HepG2 (cell line): ENCODE data around the gene SDC1. TPM values are rescaled to one million over a fixed set of nuclear protein-coding genes. Genes with fewer than 3 reads are reported as not detected.

Source experiments
- ARID2 ChIP-seq: sonication (generic); formaldehyde crosslinking; IDR thresholded peaks from 2 replicates; pipeline ENCODE4 v1.8.1; 2022; ENCODE audit warnings: mild to moderate bottlenecking, missing genetic modification reagents, borderline replicate concordance
- FOXA3 ChIP-seq: IDR thresholded peaks from 2 replicates; pipeline ENCODE4 v1.6.1; 2016; ENCODE audit warnings: missing genetic modification reagents, missing compliant biosample characterization
- THAP11 ChIP-seq: IDR thresholded peaks from 2 replicates; pipeline ENCODE4 v1.6.1; 2016; ENCODE audit warnings: missing biosample characterization, missing genetic modification reagents
- ZNF713 ChIP-seq: sonication (generic); formaldehyde crosslinking; IDR thresholded peaks from 2 replicates; pipeline ENCODE4 v1.4.0; 2020; ENCODE audit warnings: mild to moderate bottlenecking, missing genetic modification reagents
- polyA plus RNA-seq, 8 experiments: library from polyadenylated mRNA; depleted of rRNA in 3 of 8; stranded (reverse) in 7 of 8; unstranded in 1 of 8; fragments of >200 nt; fragmentation: Illumina TruSeq in 4 of 8; extraction: Trizol in 4 of 8; gene quantifications; 2 replicates each; pipeline versions ENCODE4 v1.2.1 to v1.2.3, GENCODE V29; 2011 to 2016; ENCODE audit warnings: low read depth in 4 of 8, missing spikeins in 1 of 8, mixed read lengths in 1 of 8; ENCODE audit not compliant: insufficient read depth in 1 of 8
- total RNA-seq, 5 experiments: library from RNA; depleted of rRNA; stranded (reverse); fragments of >200 nt; fragmentation: Illumina TruSeq; extraction: Trizol; gene quantifications; 2 replicates each; pipeline ENCODE4 v1.2.3, GENCODE V29; 2016; ENCODE audit warnings: low read depth in 1 of 5
- TF ChIP-seq, protein P1 (sequence below): sonication (generic); formaldehyde crosslinking; IDR thresholded peaks from 2 replicates; pipeline ENCODE4 v1.4.0; 2020; ENCODE audit warnings: mild to moderate bottlenecking, missing genetic modification reagents
- TF ChIP-seq, protein P2 (sequence below): sonication (generic); formaldehyde crosslinking; IDR thresholded peaks from 2 replicates; pipeline ENCODE4 v1.5.1; 2020; ENCODE audit warnings: missing genetic modification reagents, mild to moderate bottlenecking, borderline replicate concordance
- TF ChIP-seq, protein P3 (sequence below): sonication (generic); formaldehyde crosslinking; IDR thresholded peaks from 2 replicates; pipeline ENCODE4 v1.4.0; 2020; ENCODE audit warnings: missing genetic modification reagents
- TF ChIP-seq, protein P4 (sequence below), 2 experiments: sonication (generic) in 1 of 2; formaldehyde crosslinking in 1 of 2; IDR thresholded peaks; 2 replicates each; pipeline versions ENCODE4 v1.4.0 to v1.6.1; 2018 to 2020; ENCODE audit warnings: missing genetic modification reagents in 2 of 2, borderline replicate concordance in 1 of 2, low read depth in 1 of 2, mild to moderate bottlenecking in 1 of 2, missing biosample characterization in 1 of 2
- TF ChIP-seq, protein P5 (sequence below): IDR thresholded peaks from 2 replicates; pipeline ENCODE4 v1.6.1; 2016; ENCODE audit warnings: missing genetic modification reagents, missing compliant biosample characterization

SDC1 gene
- total and polyA plus RNA-seq, 2 of the 13 experiments (the other 11 are each of a cell fraction or from before 2014, with no cell fraction given): 108 to 119 TPM

DNA sequence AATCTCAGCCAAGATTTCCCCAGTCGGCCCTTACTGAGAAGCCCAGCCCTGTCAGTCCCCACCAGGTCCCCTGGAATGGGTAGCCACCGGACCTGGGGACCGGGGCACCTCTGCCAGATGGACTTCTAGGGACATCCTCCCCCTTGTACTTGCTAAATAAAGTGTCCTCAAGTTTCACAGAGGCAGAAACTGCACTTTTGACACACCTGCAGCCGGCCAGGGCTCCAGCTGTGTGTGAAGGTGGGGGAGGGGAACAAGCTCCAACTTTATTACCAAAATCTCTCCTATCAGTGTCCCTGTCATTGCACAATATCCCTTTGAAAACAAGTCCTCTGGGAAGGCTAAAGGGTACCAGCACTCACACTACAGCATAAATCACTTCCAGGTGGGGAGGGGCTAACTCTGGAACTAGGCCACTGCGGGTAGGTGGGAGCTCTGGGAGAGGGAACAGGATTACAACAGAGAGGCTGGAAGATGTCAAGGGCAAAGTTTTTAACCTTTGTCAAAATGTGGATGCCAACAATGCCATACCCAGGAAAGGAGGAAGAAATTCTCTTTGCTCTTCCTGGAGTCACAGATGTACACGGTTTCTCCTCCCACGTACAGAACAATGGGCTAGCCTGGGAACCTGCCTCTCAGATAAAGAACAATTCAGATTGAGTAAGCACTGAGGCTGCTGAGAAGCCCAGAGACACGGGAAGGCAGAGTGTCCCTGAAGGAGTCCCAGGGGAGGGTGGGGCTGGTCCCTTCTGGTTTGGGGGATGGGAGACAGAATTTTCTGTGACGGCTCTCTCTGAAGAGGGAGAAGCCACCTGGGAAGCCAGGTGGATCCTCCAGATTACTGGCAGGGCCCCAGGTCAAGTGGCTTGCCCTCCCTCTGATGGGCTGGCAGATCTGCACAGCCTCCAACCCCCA is 11.0 kb downstream of the SDC1 start (continued):
- TF ChIP-seq, protein P1, sequence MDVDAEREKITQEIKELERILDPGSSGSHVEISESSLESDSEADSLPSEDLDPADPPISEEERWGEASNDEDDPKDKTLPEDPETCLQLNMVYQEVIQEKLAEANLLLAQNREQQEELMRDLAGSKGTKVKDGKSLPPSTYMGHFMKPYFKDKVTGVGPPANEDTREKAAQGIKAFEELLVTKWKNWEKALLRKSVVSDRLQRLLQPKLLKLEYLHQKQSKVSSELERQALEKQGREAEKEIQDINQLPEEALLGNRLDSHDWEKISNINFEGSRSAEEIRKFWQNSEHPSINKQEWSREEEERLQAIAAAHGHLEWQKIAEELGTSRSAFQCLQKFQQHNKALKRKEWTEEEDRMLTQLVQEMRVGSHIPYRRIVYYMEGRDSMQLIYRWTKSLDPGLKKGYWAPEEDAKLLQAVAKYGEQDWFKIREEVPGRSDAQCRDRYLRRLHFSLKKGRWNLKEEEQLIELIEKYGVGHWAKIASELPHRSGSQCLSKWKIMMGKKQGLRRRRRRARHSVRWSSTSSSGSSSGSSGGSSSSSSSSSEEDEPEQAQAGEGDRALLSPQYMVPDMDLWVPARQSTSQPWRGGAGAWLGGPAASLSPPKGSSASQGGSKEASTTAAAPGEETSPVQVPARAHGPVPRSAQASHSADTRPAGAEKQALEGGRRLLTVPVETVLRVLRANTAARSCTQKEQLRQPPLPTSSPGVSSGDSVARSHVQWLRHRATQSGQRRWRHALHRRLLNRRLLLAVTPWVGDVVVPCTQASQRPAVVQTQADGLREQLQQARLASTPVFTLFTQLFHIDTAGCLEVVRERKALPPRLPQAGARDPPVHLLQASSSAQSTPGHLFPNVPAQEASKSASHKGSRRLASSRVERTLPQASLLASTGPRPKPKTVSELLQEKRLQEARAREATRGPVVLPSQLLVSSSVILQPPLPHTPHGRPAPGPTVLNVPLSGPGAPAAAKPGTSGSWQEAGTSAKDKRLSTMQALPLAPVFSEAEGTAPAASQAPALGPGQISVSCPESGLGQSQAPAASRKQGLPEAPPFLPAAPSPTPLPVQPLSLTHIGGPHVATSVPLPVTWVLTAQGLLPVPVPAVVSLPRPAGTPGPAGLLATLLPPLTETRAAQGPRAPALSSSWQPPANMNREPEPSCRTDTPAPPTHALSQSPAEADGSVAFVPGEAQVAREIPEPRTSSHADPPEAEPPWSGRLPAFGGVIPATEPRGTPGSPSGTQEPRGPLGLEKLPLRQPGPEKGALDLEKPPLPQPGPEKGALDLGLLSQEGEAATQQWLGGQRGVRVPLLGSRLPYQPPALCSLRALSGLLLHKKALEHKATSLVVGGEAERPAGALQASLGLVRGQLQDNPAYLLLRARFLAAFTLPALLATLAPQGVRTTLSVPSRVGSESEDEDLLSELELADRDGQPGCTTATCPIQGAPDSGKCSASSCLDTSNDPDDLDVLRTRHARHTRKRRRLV: peak; percentile 68; the same call in 1 of the 2 replicates
- TF ChIP-seq, protein P2, sequence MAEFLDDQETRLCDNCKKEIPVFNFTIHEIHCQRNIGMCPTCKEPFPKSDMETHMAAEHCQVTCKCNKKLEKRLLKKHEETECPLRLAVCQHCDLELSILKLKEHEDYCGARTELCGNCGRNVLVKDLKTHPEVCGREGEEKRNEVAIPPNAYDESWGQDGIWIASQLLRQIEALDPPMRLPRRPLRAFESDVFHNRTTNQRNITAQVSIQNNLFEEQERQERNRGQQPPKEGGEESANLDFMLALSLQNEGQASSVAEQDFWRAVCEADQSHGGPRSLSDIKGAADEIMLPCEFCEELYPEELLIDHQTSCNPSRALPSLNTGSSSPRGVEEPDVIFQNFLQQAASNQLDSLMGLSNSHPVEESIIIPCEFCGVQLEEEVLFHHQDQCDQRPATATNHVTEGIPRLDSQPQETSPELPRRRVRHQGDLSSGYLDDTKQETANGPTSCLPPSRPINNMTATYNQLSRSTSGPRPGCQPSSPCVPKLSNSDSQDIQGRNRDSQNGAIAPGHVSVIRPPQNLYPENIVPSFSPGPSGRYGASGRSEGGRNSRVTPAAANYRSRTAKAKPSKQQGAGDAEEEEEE: peak; percentile 81; the same call in 1 of the 2 replicates
- TF ChIP-seq THAP11 (peak; percentile 59), ZNF713 (CRISPR knock-in tag) (no peak), FOXA3 (CRISPR knock-in tag) (peak; percentile 75), ARID2 (CRISPR knock-in tag) (no peak)
- TF ChIP-seq, protein P3, sequence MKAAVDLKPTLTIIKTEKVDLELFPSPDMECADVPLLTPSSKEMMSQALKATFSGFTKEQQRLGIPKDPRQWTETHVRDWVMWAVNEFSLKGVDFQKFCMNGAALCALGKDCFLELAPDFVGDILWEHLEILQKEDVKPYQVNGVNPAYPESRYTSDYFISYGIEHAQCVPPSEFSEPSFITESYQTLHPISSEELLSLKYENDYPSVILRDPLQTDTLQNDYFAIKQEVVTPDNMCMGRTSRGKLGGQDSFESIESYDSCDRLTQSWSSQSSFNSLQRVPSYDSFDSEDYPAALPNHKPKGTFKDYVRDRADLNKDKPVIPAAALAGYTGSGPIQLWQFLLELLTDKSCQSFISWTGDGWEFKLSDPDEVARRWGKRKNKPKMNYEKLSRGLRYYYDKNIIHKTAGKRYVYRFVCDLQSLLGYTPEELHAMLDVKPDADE (CRISPR knock-in tag): no peak
- TF ChIP-seq, protein P4, sequence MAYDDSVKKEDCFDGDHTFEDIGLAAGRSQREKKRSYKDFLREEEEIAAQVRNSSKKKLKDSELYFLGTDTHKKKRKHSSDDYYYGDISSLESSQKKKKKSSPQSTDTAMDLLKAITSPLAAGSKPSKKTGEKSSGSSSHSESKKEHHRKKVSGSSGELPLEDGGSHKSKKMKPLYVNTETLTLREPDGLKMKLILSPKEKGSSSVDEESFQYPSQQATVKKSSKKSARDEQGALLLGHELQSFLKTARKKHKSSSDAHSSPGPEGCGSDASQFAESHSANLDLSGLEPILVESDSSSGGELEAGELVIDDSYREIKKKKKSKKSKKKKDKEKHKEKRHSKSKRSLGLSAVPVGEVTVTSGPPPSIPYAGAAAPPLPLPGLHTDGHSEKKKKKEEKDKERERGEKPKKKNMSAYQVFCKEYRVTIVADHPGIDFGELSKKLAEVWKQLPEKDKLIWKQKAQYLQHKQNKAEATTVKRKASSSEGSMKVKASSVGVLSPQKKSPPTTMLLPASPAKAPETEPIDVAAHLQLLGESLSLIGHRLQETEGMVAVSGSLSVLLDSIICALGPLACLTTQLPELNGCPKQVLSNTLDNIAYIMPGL (CRISPR knock-in tag; IDR thresholded peaks at IDR 0.05; ENCODE audit: borderline replicate concordance in 1 of 2, low read depth in 1 of 2): 0 out of 4 replicates have a peak, but pooled peaks of 1 of the 2 experiments have one; percentile 18
- TF ChIP-seq, protein P5, sequence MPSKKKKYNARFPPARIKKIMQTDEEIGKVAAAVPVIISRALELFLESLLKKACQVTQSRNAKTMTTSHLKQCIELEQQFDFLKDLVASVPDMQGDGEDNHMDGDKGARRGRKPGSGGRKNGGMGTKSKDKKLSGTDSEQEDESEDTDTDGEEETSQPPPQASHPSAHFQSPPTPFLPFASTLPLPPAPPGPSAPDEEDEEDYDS (CRISPR knock-in tag): peak; percentile 27
